ENCODE results near the gene GLIPR1L1.

Gene GLIPR1L1

GRCh38 chr12:75378354-75378753, 43.9 kb downstream of the GLIPR1L1 start:
- ChIA-PET CTCF (no interaction called here), POLR2A (no interaction called here)
- TF ChIP-seq FOXK2 (IDR thresholded peaks at IDR 0.05) (no peak), HDGF (IDR thresholded peaks at IDR 0.05; ENCODE audit: borderline replicate concordance) (no peak), NFRKB (IDR thresholded peaks at IDR 0.05) (no peak), ZNF384 (IDR thresholded peaks at IDR 0.05) (no peak), BHLHE40 (IDR thresholded peaks at IDR 0.05; ENCODE audit: borderline replicate concordance) (no peak), FOXM1 (IDR thresholded peaks at IDR 0.05; ENCODE audit: borderline replicate concordance) (no peak), PKNOX1 (IDR thresholded peaks at IDR 0.05) (no peak), SUZ12 (IDR thresholded peaks at IDR 0.05) (no peak), ELF4 (IDR thresholded peaks at IDR 0.05) (no peak), FOXA1 (IDR thresholded peaks at IDR 0.05) (no peak), TARDBP (IDR thresholded peaks at IDR 0.05) (no peak), SP1 (IDR thresholded peaks at IDR 0.05) (no peak), ARNT (IDR thresholded peaks at IDR 0.05) (no peak), CTBP1 (IDR thresholded peaks at IDR 0.05; ENCODE audit: borderline replicate concordance) (no peak), LEF1 (IDR thresholded peaks at IDR 0.05; ENCODE audit: borderline replicate concordance) (no peak), L3MBTL2 (conservative IDR thresholded peaks at IDR 0.05) (no peak)
- no peak for DNase-seq (ENCODE audit: extremely low spot score)

- CTCF ChIA-PET: no interaction called here
These were observed 54.6 kb downstream of the GLIPR1L1 start for GRCh38 chr12:75389061-75389460.

GRCh38 chr12:75389706-75390105, 55.2 kb downstream of the GLIPR1L1 start:
- CTCF ChIA-PET: no interaction called here
- no peak for DNase-seq (ENCODE audit: extremely low spot score)
- no peak for TF ChIP-seq SP1 (IDR thresholded peaks at IDR 0.05)
- POLR2A ChIA-PET: no interaction called here

More at GRCh38 chr12:75389061-75389460, 54.6 kb downstream of the GLIPR1L1 start:
- POLR2A ChIA-PET: no interaction called here
- TF ChIP-seq ARNT (IDR thresholded peaks at IDR 0.05): no peak
- TF ChIP-seq BHLHE40 (IDR thresholded peaks at IDR 0.05; ENCODE audit: borderline replicate concordance): no peak
- no peak for TF ChIP-seq NFRKB (IDR thresholded peaks at IDR 0.05)
- TF ChIP-seq TARDBP (IDR thresholded peaks at IDR 0.05): no peak
- no peak for TF ChIP-seq ELF4 (IDR thresholded peaks at IDR 0.05)
- TF ChIP-seq HDGF (IDR thresholded peaks at IDR 0.05; ENCODE audit: borderline replicate concordance): no peak
- TF ChIP-seq SUZ12 (IDR thresholded peaks at IDR 0.05): no peak
- TF ChIP-seq LEF1 (IDR thresholded peaks at IDR 0.05; ENCODE audit: borderline replicate concordance): no peak
- no peak for TF ChIP-seq FOXK2 (IDR thresholded peaks at IDR 0.05)
- TF ChIP-seq L3MBTL2 (conservative IDR thresholded peaks at IDR 0.05): no peak
- DNase-seq (ENCODE audit: extremely low spot score): no peak

GRCh38 chr12:75390156-75390898, 55.9 kb downstream of the GLIPR1L1 start:
- DNase-seq (ENCODE audit: extremely low spot score): no peak
- TF ChIP-seq TARDBP (IDR thresholded peaks at IDR 0.05) (no peak), HDGF (IDR thresholded peaks at IDR 0.05; ENCODE audit: borderline replicate concordance) (no peak), SP1 (IDR thresholded peaks at IDR 0.05) (no peak), ELF4 (IDR thresholded peaks at IDR 0.05) (no peak), NFRKB (IDR thresholded peaks at IDR 0.05) (no peak), L3MBTL2 (conservative IDR thresholded peaks at IDR 0.05) (no peak), SUZ12 (IDR thresholded peaks at IDR 0.05) (no peak), FOXA1 (IDR thresholded peaks at IDR 0.05) (no peak), FOXM1 (IDR thresholded peaks at IDR 0.05; ENCODE audit: borderline replicate concordance) (no peak), FOXK2 (IDR thresholded peaks at IDR 0.05) (no peak), ARNT (IDR thresholded peaks at IDR 0.05) (no peak), LEF1 (IDR thresholded peaks at IDR 0.05; ENCODE audit: borderline replicate concordance) (no peak), BHLHE40 (IDR thresholded peaks at IDR 0.05; ENCODE audit: borderline replicate concordance) (no peak), CTBP1 (IDR thresholded peaks at IDR 0.05; ENCODE audit: borderline replicate concordance) (no peak), ZNF384 (IDR thresholded peaks at IDR 0.05) (no peak), PKNOX1 (IDR thresholded peaks at IDR 0.05) (no peak)
- CTCF ChIA-PET: interaction anchor here (0.9 kb wide), 1 partner anchor 62 kb away, joined by 3 read pairs; no protein-coding TSS in a partner anchor
- POLR2A ChIA-PET: interaction anchor here (0.7 to 1.6 kb wide), 7 partner anchors 17 to 929 kb away, joined by 3 to 4 read pairs (median 3); partner anchors contain the start of genes CAPS2 and GLIPR1

GRCh38 chr12:75390899-75391538, 56.5 kb downstream of the GLIPR1L1 start, which contains the start of gene GLIPR1L2:
Gene GLIPR1L2 (plus strand): TSS chr12:75391089. CDS start chr12:75391117, 28 bp downstream.
- POLR2A ChIA-PET: interaction anchor here (0.7 to 1.6 kb wide), 8 partner anchors 16 to 928 kb away, joined by 3 to 4 read pairs (median 3); partner anchors contain the start of genes CAPS2 and GLIPR1
- DNase-seq (ENCODE audit: extremely low spot score): peak; percentile 94
- CTCF ChIA-PET: interaction anchor here (0.5 to 0.9 kb wide), 5 partner anchors 8 to 922 kb away, joined by 3 to 4 read pairs (median 3); no protein-coding TSS in a partner anchor
- TF ChIP-seq FOXA1 (IDR thresholded peaks at IDR 0.05): no peak
- no peak for TF ChIP-seq FOXK2 (IDR thresholded peaks at IDR 0.05)
- peak; percentile 98 for TF ChIP-seq PKNOX1 (IDR thresholded peaks at IDR 0.05)
- peak; percentile 70 for TF ChIP-seq L3MBTL2 (conservative IDR thresholded peaks at IDR 0.05)
- TF ChIP-seq LEF1 (IDR thresholded peaks at IDR 0.05; ENCODE audit: borderline replicate concordance): no peak
- 0 out of 2 replicates have a peak, but pooled peaks have one; percentile 21 for TF ChIP-seq ELF4 (IDR thresholded peaks at IDR 0.05)
- 0 out of 2 replicates have a peak, but pooled peaks have one; percentile 49 for TF ChIP-seq NFRKB (IDR thresholded peaks at IDR 0.05)
- no peak for TF ChIP-seq SUZ12 (IDR thresholded peaks at IDR 0.05)
